H1 (cell line): ENCODE results near the gene PRR30. TPM values are rescaled to one million over a fixed set of nuclear protein-coding genes. Genes with fewer than 3 reads are reported as not detected.
A peak's percentile ranks its signal among the peaks of the same experiment; 100 is the strongest.

Experiments
- CTCF ChIA-PET: fragments of 300-600 bp; sonication (Branson Sonifier 250); formaldehyde crosslinking; loops from one replicate; lab custom pipeline; 2021; ENCODE audit not compliant: partially characterized antibody; lab: Charles Lee
- POLR2A ChIA-PET: fragments of 300-600 bp; sonication (Branson Sonifier 250); formaldehyde crosslinking; loops from one replicate; lab custom pipeline; 2021; ENCODE audit warnings: inconsistent platforms; ENCODE audit not compliant: partially characterized antibody; lab: Charles Lee
- DNase-seq, 2 experiments: peaks; one replicate each; pipeline versions ENCODE4 v3.0.0 to v3.0.0-alpha.2; 2010 to 2022; ENCODE audit warnings: low spot score in 2 of 2, low read depth in 1 of 2, mixed read lengths in 1 of 2
- FAIRE-seq: peaks from 2 replicates; lab custom pipeline; 2011; peaks lifted over from hg19 to GRCh38; lab: Jason Lieb, UNC
- H2AFZ ChIP-seq: 2 replicates; pipeline ENCODE4 v1.8.1; 2012; ENCODE audit warnings: low read length, inconsistent platforms
- H2AK5ac ChIP-seq: 2 replicates; pipeline ENCODE4 v1.6.1; 2013; ENCODE audit warnings: low read depth, low read length
- H2BK120ac ChIP-seq: replicated peaks from 2 replicates; pipeline ENCODE3; 2013; ENCODE audit warnings: low read depth, low read length, inconsistent platforms
- H2BK12ac ChIP-seq: 2 replicates; pipeline ENCODE4 v1.6.1; 2013; ENCODE audit warnings: low read depth, low read length
- H2BK15ac ChIP-seq: 2 replicates; pipeline ENCODE4 v1.6.1; 2013; ENCODE audit warnings: low read length
- H2BK20ac ChIP-seq: 2 replicates; pipeline ENCODE4 v1.6.1; 2013; ENCODE audit warnings: low read length
- H2BK5ac ChIP-seq: 2 replicates; pipeline ENCODE4 v1.6.1; 2013; ENCODE audit warnings: low read depth, low read length
- H3K14ac ChIP-seq: 2 replicates; pipeline ENCODE4 v1.6.1; 2013; ENCODE audit warnings: inconsistent platforms; ENCODE audit not compliant: insufficient read length
- H3K18ac ChIP-seq: 2 replicates; pipeline ENCODE4 v1.6.1; 2013; ENCODE audit warnings: low read length; ENCODE audit errors: extremely low read depth
- H3K23ac ChIP-seq: 2 replicates; pipeline ENCODE4 v1.6.1; 2013; ENCODE audit warnings: inconsistent platforms; ENCODE audit not compliant: insufficient read length
- H3K23me2 ChIP-seq: 2 replicates; pipeline ENCODE4 v1.6.1; 2013; ENCODE audit warnings: low read depth, low read length
- H3K27ac ChIP-seq: 2 replicates; pipeline ENCODE4 v1.6.1; 2011; ENCODE audit warnings: low read depth, low read length, inconsistent platforms
- H3K27me3 ChIP-seq, 4 experiments: replicated peaks in 1 of 4; 1 replicate in 1 of 4; 2 replicates in 3 of 4; pipeline versions ENCODE4 v1.6.1 to v1.8.1; 2011 to 2013; ENCODE audit warnings: low read length in 3 of 4, mild to moderate bottlenecking in 3 of 4, inconsistent platforms in 2 of 4, mixed read lengths in 2 of 4, moderate library complexity in 1 of 4; ENCODE audit not compliant: control insufficient read depth in 3 of 4, insufficient read depth in 3 of 4; ENCODE audit errors: extremely low read depth in 1 of 4
- H3K36me3 ChIP-seq, 4 experiments: 2 replicates each; pipeline versions ENCODE4 v1.6.1 to v1.8.1; 2011 to 2013; ENCODE audit warnings: mild to moderate bottlenecking in 4 of 4, low read length in 3 of 4, moderate library complexity in 2 of 4, control low read depth in 1 of 4, inconsistent platforms in 1 of 4; ENCODE audit not compliant: insufficient read depth in 4 of 4, control insufficient read depth in 2 of 4
- H3K4ac ChIP-seq: replicated peaks from 2 replicates; pipeline ENCODE3; 2013; ENCODE audit warnings: low read length, low read depth, mixed read lengths, inconsistent platforms; ENCODE audit not compliant: insufficient read length
- H3K4me1 ChIP-seq, 4 experiments: replicated peaks in 1 of 4; 1 replicate in 1 of 4; 2 replicates in 3 of 4; pipeline versions ENCODE4 v1.6.1 to v1.8.1; 2011 to 2013; ENCODE audit warnings: low read length in 3 of 4, inconsistent platforms in 2 of 4, mixed read lengths in 1 of 4; ENCODE audit not compliant: insufficient read depth in 4 of 4, control insufficient read depth in 3 of 4
- H3K4me2 ChIP-seq, 2 experiments: 2 replicates each; pipeline versions ENCODE4 v1.6.1 to v1.8.1; 2011 to 2013; ENCODE audit warnings: low read depth in 2 of 2, low read length in 2 of 2, control low read depth in 1 of 2, inconsistent platforms in 1 of 2, mild to moderate bottlenecking in 1 of 2; ENCODE audit not compliant: insufficient read depth in 1 of 2
- H3K4me3 ChIP-seq, 4 experiments: fragments of 200-600, 300-600 bp in 1 of 4; sonication (generic), shearing (Covaris generic), sonication (Bioruptor Twin) in 1 of 4; 2 replicates each; pipeline versions ENCODE4 v1.5.1 to v1.8.1; 2011 to 2016; ENCODE audit warnings: low read length in 4 of 4, low read depth in 3 of 4, control low read depth in 2 of 4, inconsistent platforms in 2 of 4, mild to moderate bottlenecking in 2 of 4, mixed read lengths in 1 of 4, moderate library complexity in 1 of 4; ENCODE audit not compliant: insufficient read depth in 2 of 4; ENCODE audit errors: extremely low read depth in 1 of 4
- H3K56ac ChIP-seq: replicated peaks from 2 replicates; pipeline ENCODE3; 2013; ENCODE audit warnings: low read depth, mild to moderate bottlenecking, mixed read lengths, low read length, inconsistent platforms; ENCODE audit not compliant: insufficient read length
- H3K79me1 ChIP-seq: 2 replicates; pipeline ENCODE4 v1.6.1; 2013; ENCODE audit warnings: low read depth, low read length, control low read depth
- H3K79me2 ChIP-seq, 2 experiments: 2 replicates each; pipeline versions ENCODE4 v1.6.1 to v1.8.1; 2012 to 2013; ENCODE audit warnings: low read length in 2 of 2, mild to moderate bottlenecking in 2 of 2, inconsistent platforms in 1 of 2; ENCODE audit not compliant: insufficient read depth in 2 of 2, control insufficient read depth in 1 of 2
- H3K9ac ChIP-seq, 4 experiments: replicated peaks in 1 of 4; 1 replicate in 1 of 4; 2 replicates in 3 of 4; pipeline versions ENCODE4 v1.6.1 to v1.8.1; 2011 to 2013; ENCODE audit warnings: low read depth in 3 of 4, low read length in 3 of 4, control low read depth in 2 of 4, mild to moderate bottlenecking in 2 of 4, moderate library complexity in 2 of 4, inconsistent platforms in 1 of 4; ENCODE audit errors: extremely low read depth in 1 of 4
- H3K9me3 ChIP-seq, 2 experiments: 2 replicates each; pipeline versions ENCODE4 v1.6.1 to v1.8.1; 2012 to 2013; ENCODE audit warnings: mild to moderate bottlenecking in 2 of 2, moderate library complexity in 2 of 2, control low read depth in 1 of 2, inconsistent platforms in 1 of 2, low read depth in 1 of 2, low read length in 1 of 2, mixed read lengths in 1 of 2; ENCODE audit not compliant: insufficient read depth in 2 of 2
- H4K20me1 ChIP-seq, 2 experiments: replicated peaks in 1 of 2; 2 replicates each; pipeline versions ENCODE3 to v1.8.1; 2011 to 2013; ENCODE audit warnings: inconsistent platforms in 2 of 2, low read length in 2 of 2, mild to moderate bottlenecking in 1 of 2; ENCODE audit not compliant: insufficient read depth in 2 of 2, control insufficient read depth in 1 of 2
- H4K5ac ChIP-seq: 2 replicates; pipeline ENCODE4 v1.6.1; 2013; ENCODE audit warnings: low read length, low read depth, mixed read lengths, inconsistent platforms; ENCODE audit not compliant: insufficient read length
- H4K8ac ChIP-seq: 2 replicates; pipeline ENCODE4 v1.8.0; 2013; ENCODE audit warnings: mild to moderate bottlenecking, moderate library complexity, low read length, inconsistent platforms; ENCODE audit not compliant: insufficient read depth; ENCODE audit errors: extremely low read depth
- H4K91ac ChIP-seq: replicated peaks from 2 replicates; pipeline ENCODE3; 2013; ENCODE audit warnings: low read length, mixed read lengths, inconsistent platforms; ENCODE audit not compliant: insufficient read length
- POLR2AphosphoS5 ChIP-seq: IDR thresholded peaks from 2 replicates; pipeline ENCODE4 v1.6.1; 2011; ENCODE audit warnings: low read depth, low read length
- RXRA ChIP-seq: IDR thresholded peaks from 2 replicates; pipeline ENCODE4 v1.6.1; 2011; ENCODE audit warnings: low read depth, mild to moderate bottlenecking, low read length, moderate library complexity; ENCODE audit not compliant: insufficient read depth
- WGBS, 2 experiments: shearing (Covaris generic) in 1 of 2; methylation state at CpG; one replicate each; pipeline versions ENCODE4 v1.1.6 to v1.1.7; 2013 to 2015; ENCODE audit warnings: low lambda C conversion rate in 2 of 2, mixed read lengths in 2 of 2, inconsistent platforms in 1 of 2, low coverage in 1 of 2, missing lambda C conversion rate in 1 of 2; ENCODE audit not compliant: insufficient replicate concordance in 2 of 2, insufficient coverage in 1 of 2, insufficient read length in 1 of 2; ENCODE audit errors: extremely low coverage in 1 of 2, missing lambda C conversion rate in 1 of 2; 5-methylcytosine and 5-hydroxymethylcytosine counted together
- polyA plus RNA-seq, 7 experiments: library from polyadenylated mRNA; depleted of rRNA in 3 of 7; stranded (reverse) in 5 of 7; unstranded in 2 of 7; fragments of >200 nt in 5 of 7; fragments of 200-250 nt in 2 of 7; gene quantifications; 1 replicate in 5 of 7; 2 replicates in 1 of 7; 4 replicates in 1 of 7; pipeline versions ENCODE4 v1.2.1 to v1.2.3, GENCODE V29; 2011 to 2013; ENCODE audit warnings: missing spikeins in 2 of 7, mixed read lengths in 2 of 7
- total RNA-seq: library from RNA; stranded (reverse); fragmentation: NEBNext Ultra II Directional; extraction: Animal tissue kit (Norgen Biotek cat#: 25700); gene quantifications from 2 replicates; pipeline ENCODE4 v1.2.1, GENCODE V29; 2021

PRR30 gene
- total and polyA plus RNA-seq, 2 of the 8 experiments (the other 6 are each of a cell fraction or from before 2014, with no cell fraction given) = not detected

DNA sequence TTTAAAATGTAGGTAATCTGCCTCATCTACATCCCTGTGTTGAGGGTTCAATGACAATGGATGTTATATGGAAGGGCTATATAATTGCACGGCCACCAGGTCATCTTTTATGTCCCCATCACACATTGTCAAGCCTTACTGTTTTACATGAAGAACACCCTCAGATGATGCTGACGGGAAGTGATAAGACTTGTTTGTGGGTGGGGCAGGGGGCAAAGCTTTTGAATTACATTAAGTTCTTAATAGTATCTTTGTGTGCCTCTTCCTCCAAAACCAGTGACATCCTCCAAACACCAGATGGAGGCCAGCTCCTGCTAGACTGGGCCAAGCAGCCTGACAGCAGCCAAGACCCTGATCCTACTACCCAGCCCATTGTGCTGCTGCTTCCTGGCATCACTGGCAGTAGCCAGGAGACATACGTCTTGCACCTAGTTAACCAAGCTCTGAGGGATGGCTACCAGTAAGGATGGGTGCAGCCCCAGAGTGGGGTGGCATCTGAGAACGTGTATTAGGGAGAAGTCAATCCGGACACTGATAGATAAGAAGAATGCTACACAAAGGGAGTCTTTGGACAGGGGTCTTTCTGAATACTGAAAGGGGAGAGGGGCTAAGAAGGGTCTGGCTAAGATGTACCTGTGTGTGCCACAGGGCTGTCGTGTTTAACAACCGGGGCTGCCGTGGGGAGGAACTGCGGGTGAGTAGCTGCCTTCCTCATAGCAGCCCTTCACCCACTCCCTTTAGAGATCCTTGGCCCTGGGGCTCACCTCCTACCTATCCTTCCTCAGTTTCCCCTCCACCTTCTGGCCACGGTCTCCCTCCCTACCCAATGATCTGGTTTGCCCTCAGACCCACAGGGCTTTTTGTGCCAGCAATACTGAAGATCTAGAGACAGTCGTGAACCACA is 10.3 kb downstream of the PRR30 start:
- WGBS, 2 experiments = 88% methylated on average over 11 of the region's 11 CpGs; no CpG with 5 or more reads in 1 of the 2 experiments
- peaks cover 2 to 26% (median 16%) of the 10 kb centered on the region in 4 experiments; a peak in 6 of 8 replicates for H3K36me3 ChIP-seq
- peaks cover 0 to 6% (median 3%) of the 10 kb centered on the region in 4 experiments; a peak in 6 of 7 replicates for H3K4me1 ChIP-seq
- H2BK12ac ChIP-seq = no peak overlapping the region
- H2BK15ac ChIP-seq = no peak overlapping the region
- TF ChIP-seq POLR2AphosphoS5 = peak; percentile 26; the same call in 1 of the 2 replicates
- no peak for TF ChIP-seq RXRA
- H3K4ac ChIP-seq = no peak overlapping the region
- H2BK5ac ChIP-seq = no peak overlapping the region
- no peak overlapping the region for H2BK20ac ChIP-seq
- no peak overlapping the region for H2AFZ ChIP-seq
- DNase-seq (no peak), FAIRE-seq (no peak)
- no peak overlapping the region for H3K27ac ChIP-seq
- H4K5ac ChIP-seq = no peak overlapping the region
- H3K27me3 ChIP-seq = peaks cover 0 to 3% (median 1%) of the 10 kb centered on the region in 4 experiments; a peak in 3 of 7 replicates
- no peak overlapping the region for H2BK120ac ChIP-seq
- H3K9me3 ChIP-seq = no peaks in the 10 kb centered on the region
- CTCF ChIA-PET = interaction anchor here (0.9 to 3.1 kb wide), 6 partner anchors 17 to 63 kb away, joined by 3 to 10 read pairs (median 4); no protein-coding TSS in a partner anchor
- peaks cover 4% of the 10 kb centered on the region for H3K79me1 ChIP-seq
- no peak overlapping the region for H4K91ac ChIP-seq
- H3K4me2 ChIP-seq = no peak overlapping the region
- POLR2A ChIA-PET = interaction anchor here (0.6 to 1.2 kb wide), 2 partner anchors 10 to 70 kb away, joined by 3 to 4 read pairs; partner anchors contain the start of gene CGREF1
- H2AK5ac ChIP-seq = no peak overlapping the region
- H4K20me1 ChIP-seq = peaks cover 8 to 14% of the 10 kb centered on the region in 2 experiments
- no peak overlapping the region for H3K23ac ChIP-seq
- no peak overlapping the region for H3K18ac ChIP-seq
- peaks cover 0 to 15% of the 10 kb centered on the region in 2 experiments; a peak in 2 of 4 replicates for H3K79me2 ChIP-seq
- no peak overlapping the region for H3K56ac ChIP-seq
- peaks cover under 1% of the 10 kb centered on the region; the same call in 1 of the 2 replicates for H3K23me2 ChIP-seq
- no peak overlapping the region for H4K8ac ChIP-seq
- H3K9ac ChIP-seq = no peak overlapping the region
- H3K4me3 ChIP-seq = no peak overlapping the region
- H3K14ac ChIP-seq = no peak overlapping the region
